ENCODE data around the gene RPL31.

DNA sequence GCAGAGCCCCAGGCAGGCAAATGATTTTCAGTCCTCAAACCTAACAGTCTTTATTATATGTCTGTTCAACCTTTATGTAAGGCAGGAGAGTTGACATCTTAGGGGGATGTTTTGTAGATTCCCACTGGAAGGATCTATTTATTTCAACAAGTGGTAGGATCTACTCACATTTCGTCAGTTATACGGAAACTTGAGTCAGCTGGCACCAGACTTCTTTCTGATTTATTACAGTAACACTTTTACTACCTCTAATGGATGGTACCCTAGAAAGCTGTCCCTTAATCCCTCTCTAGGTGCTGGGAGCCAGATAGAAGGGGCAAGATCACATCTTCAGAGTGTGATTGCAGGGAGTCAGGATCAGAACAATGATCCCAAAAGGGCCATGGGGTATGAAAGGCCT lies 2.1 kb upstream of the RPL31 start:
- TF ChIP-seq, protein P1, sequence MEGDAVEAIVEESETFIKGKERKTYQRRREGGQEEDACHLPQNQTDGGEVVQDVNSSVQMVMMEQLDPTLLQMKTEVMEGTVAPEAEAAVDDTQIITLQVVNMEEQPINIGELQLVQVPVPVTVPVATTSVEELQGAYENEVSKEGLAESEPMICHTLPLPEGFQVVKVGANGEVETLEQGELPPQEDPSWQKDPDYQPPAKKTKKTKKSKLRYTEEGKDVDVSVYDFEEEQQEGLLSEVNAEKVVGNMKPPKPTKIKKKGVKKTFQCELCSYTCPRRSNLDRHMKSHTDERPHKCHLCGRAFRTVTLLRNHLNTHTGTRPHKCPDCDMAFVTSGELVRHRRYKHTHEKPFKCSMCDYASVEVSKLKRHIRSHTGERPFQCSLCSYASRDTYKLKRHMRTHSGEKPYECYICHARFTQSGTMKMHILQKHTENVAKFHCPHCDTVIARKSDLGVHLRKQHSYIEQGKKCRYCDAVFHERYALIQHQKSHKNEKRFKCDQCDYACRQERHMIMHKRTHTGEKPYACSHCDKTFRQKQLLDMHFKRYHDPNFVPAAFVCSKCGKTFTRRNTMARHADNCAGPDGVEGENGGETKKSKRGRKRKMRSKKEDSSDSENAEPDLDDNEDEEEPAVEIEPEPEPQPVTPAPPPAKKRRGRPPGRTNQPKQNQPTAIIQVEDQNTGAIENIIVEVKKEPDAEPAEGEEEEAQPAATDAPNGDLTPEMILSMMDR (conservative IDR thresholded peaks at IDR 0.05), result no peak
- no peak for TF ChIP-seq ZFX (IDR thresholded peaks at IDR 0.05)

All from C4-2B (cell line).